BJ (cell line): ENCODE data around the gene OR2D3. TPM values are rescaled to one million over a fixed set of nuclear protein-coding genes. Genes with fewer than 3 reads are reported as not detected.
"Not testable (repeated sequence)": the region's sequence is repeated elsewhere in the genome, so short reads cannot be mapped to it uniquely, and the experiment has no call there.

ENCODE experiments used
- CTCF ChIA-PET: fragments of 350-600 bp; formaldehyde crosslinking; extraction: SDS; loops from one replicate; lab custom pipeline; 2021; ENCODE audit warnings: antibody characterized with exemption, inconsistent platforms; lab: Yijun Ruan, JAX
- POLR2A ChIA-PET: fragments of 300-600 bp; sonication (Branson Sonifier 250); formaldehyde crosslinking; extraction: SDS; loops from one replicate; lab custom pipeline; 2021; ENCODE audit warnings: antibody characterized with exemption; lab: Charles Lee
- DNase-seq: peaks from one replicate; pipeline ENCODE4 v3.0.0-alpha.2; 2011; ENCODE audit warnings: low read depth
- H3K27me3 ChIP-seq: 2 replicates; pipeline ENCODE4 v1.6.0; 2011; ENCODE audit warnings: low read length; ENCODE audit not compliant: control insufficient read depth, insufficient read depth
- H3K36me3 ChIP-seq: 2 replicates; pipeline ENCODE4 v1.5.1; 2011; ENCODE audit warnings: low read length; ENCODE audit not compliant: control insufficient read depth, insufficient read depth
- H3K4me3 ChIP-seq: 2 replicates; pipeline ENCODE4 v1.5.1; 2011; ENCODE audit warnings: low read depth, mild to moderate bottlenecking, control low read depth, low read length
- CTCF ChIP-seq: IDR thresholded peaks from 2 replicates; pipeline ENCODE4 v1.5.1; 2011; ENCODE audit warnings: low read depth, mild to moderate bottlenecking, control low read depth, inconsistent platforms, low read length, moderate library complexity; ENCODE audit not compliant: insufficient read depth
- polyA plus RNA-seq: library from polyadenylated mRNA; depleted of rRNA; stranded (reverse); fragments of >200 nt; gene quantifications from 2 replicates; pipeline ENCODE4 v1.2.3, GENCODE V29; 2011

OR2D3 gene
- polyA plus RNA-seq, 1 experiment, result not detected

DNA sequence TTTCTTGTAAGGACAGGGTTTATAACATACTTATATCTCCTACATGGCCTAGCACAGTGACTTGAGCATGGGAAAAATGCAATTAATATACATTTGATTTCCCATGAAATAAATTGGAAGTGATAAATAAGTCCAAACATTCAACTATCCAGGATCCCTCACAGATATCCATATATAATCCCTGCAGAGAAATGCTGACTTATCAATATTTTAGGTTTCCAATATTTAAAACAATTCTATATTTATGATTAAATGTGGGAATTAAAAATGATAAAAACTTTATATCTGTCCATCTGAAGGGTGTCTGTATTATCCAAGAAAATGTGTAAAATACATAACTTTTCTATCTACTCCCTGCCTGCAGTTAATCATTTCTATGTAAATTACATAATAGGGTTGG lies 38.1 kb upstream of the OR2D3 start:
- no peak for TF ChIP-seq CTCF
- no peak overlapping the region for H3K4me3 ChIP-seq
- no peaks in the 10 kb centered on the region for H3K36me3 ChIP-seq
- H3K27me3 ChIP-seq, result no peaks in the 10 kb centered on the region
- ChIA-PET CTCF (no interaction called here), POLR2A (no interaction called here)
- DNase-seq, result no peak

DNA sequence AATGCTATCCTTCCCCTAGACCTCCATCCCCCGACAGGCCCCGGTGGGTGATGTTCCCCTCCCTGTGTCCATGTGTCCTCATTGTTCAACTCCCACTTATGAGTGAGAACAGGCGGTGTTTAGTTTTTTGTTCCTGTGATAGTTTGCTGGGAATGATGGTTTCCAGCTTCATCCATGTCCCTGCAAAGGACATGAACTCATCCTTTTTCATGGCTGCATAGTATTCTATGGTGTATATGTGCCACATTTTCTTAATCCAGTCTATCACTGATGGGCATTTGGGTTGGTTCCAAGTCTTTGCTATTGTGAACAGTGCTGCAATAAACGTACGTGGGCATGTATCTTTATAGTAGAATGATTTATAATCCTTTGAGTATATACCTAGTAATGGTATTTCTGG lies 33.1 kb upstream of the OR2D3 start:
- H3K27me3 ChIP-seq, DNase-seq, CTCF ChIA-PET, H3K36me3 ChIP-seq, H3K4me3 ChIP-seq, POLR2A ChIA-PET: not testable (repeated sequence)

- TF ChIP-seq CTCF, result no peak
- CTCF ChIA-PET, result interaction anchor here (1.0 kb wide), 1 partner anchor 19 kb away, joined by 3 read pairs; no protein-coding TSS in a partner anchor
- no peaks in the 10 kb centered on the region for H3K27me3 ChIP-seq
- H3K4me3 ChIP-seq, result no peak overlapping the region
- POLR2A ChIA-PET, result no interaction called here
- no peak for DNase-seq
- no peaks in the 10 kb centered on the region for H3K36me3 ChIP-seq
Measured at GRCh38 chr11:6888830-6889229, 32.0 kb upstream of the OR2D3 start.

DNA sequence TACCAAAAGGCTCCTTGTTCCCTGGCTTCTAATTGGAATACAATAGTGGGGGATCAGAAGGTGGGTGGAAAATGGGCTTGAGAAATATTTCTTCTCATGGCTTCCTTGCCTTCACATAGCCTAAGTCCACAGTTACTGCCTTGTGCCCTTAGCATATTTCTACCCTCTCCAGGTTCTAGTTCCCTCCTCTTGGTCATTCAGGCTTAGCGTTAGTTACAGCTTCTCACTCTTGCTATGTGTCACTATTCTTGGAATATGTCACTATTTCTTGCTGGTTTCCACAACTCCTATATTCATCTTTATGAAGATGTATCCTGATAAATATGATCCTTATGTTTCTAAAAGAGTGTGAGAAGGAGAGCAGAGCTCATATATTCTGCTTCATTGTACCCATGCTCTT lies 31.0 kb upstream of the OR2D3 start:
- Histone ChIP-seq H3K36me3 (no peaks in the 10 kb centered on the region), H3K27me3 (no peaks in the 10 kb centered on the region), H3K4me3 (no peak overlapping the region)
- ChIA-PET CTCF (interaction anchor here (1.0 kb wide), 1 partner anchor 20 kb away, joined by 3 read pairs; no protein-coding TSS in a partner anchor), POLR2A (no interaction called here)
- DNase-seq, result no peak
- TF ChIP-seq CTCF, result no peak

DNA sequence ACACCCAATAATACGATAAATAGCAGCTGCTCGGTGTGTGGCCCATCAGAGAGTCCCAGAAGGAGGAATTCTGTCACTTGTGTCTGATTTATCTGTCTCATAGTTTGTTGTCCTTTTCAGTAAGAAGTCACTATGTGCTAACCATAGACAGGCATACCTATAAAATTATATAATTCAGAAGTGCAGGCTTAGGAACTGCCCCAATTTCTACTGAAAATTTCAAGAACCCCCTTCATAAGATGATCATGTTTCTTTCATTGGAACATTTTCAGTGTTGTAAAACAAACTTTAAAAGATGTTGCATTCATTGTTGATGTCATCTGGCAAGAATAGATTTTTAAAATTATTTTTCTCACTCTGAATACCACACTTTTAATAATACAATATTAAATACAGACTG lies 28.4 kb upstream of the OR2D3 start, which contains the start of gene OR2D2:
OR2D2 (minus strand) TSS at position 101 of the 400 bp plus-strand sequence; CDS start at position 101, 0 bp downstream.
- DNase-seq, result no peak
- no peaks in the 10 kb centered on the region for H3K27me3 ChIP-seq
- no peak within 1 kb of the TSS for H3K4me3 ChIP-seq
- TF ChIP-seq CTCF, result no peak
- ChIA-PET POLR2A (no interaction called here), CTCF (no interaction called here)
- H3K36me3 ChIP-seq, result no peaks in the 10 kb centered on the region

- no peak for TF ChIP-seq CTCF
- no peak overlapping the region for H3K4me3 ChIP-seq
- H3K36me3 ChIP-seq, result no peaks in the 10 kb centered on the region
- CTCF ChIA-PET, result interaction anchor here (0.6 kb wide), 1 partner anchor 19 kb away, joined by 3 read pairs; no protein-coding TSS in a partner anchor
- DNase-seq, result no peak
- no peaks in the 10 kb centered on the region for H3K27me3 ChIP-seq
- POLR2A ChIA-PET, result no interaction called here
Measured at GRCh38 chr11:6894097-6894496, 26.7 kb upstream of the OR2D3 start.
